HepG2 (cell line): Measurements from ENCODE around the gene TJP3. TPM values are rescaled to one million over a fixed set of nuclear protein-coding genes. Genes with fewer than 3 reads are reported as not detected.

Experiments used
- ATAC-seq: fragments of 200-7000 bp; cut with Tn5 transposase; 3 replicates; pipeline ENCODE4 v1.9.1; 2020; ENCODE audit warnings: mild to moderate bottlenecking, moderate library complexity
- BruUV-seq: library from RNA; stranded (reverse); fragments of 400-500 nt; replicated peaks from 2 replicates; lab custom pipeline; 2021; lab: Mats Ljungman, UMichigan
- CTCF ChIA-PET: fragments of 300-600 bp; formaldehyde crosslinking; extraction: SDS; loops from one replicate; lab custom pipeline; 2021; ENCODE audit warnings: low total read pairs, inconsistent platforms, low intra/inter-chr PET ratio; lab: Yijun Ruan, JAX
- POLR2A ChIA-PET: fragments of 350-600 bp; sonication (Branson Sonifier 250); formaldehyde crosslinking; loops from one replicate; lab custom pipeline; 2020; ENCODE audit warnings: antibody characterized with exemption, inconsistent platforms; lab: Yijun Ruan, JAX
- DNase-seq: peaks from one replicate; pipeline ENCODE4 v3.0.0-alpha.2; 2015; ENCODE audit warnings: low spot score
- FAIRE-seq: peaks from 3 replicates; lab custom pipeline; 2011; peaks lifted over from hg19 to GRCh38; lab: Jason Lieb, UNC
- H2AFZ ChIP-seq: one replicate; pipeline ENCODE4 v1.6.1; 2011; ENCODE audit warnings: low read length, inconsistent platforms
- H3K27ac ChIP-seq: fragments of 300-600 bp; 3 replicates; pipeline ENCODE4 v1.8.0; 2011; ENCODE audit warnings: mixed run types, mild to moderate bottlenecking, mixed read lengths, low read length, inconsistent platforms; ENCODE audit not compliant: insufficient read depth; ENCODE audit errors: extremely low read length
- H3K27me3 ChIP-seq, 2 experiments: fragments of 200-600 bp in 1 of 2; 2 replicates in 1 of 2; 3 replicates in 1 of 2; pipeline versions ENCODE4 v1.6.0 to v1.8.0; 2011; ENCODE audit warnings: low read length in 2 of 2, mild to moderate bottlenecking in 2 of 2, moderate library complexity in 2 of 2, inconsistent platforms in 1 of 2; ENCODE audit not compliant: insufficient read depth in 2 of 2, control insufficient read depth in 1 of 2
- H3K36me3 ChIP-seq, 2 experiments: fragments of 200-600 bp in 1 of 2; replicated peaks in 1 of 2; 2 replicates in 1 of 2; 3 replicates in 1 of 2; pipeline versions ENCODE4 v1.5.1 to v1.8.0; 2011; ENCODE audit warnings: low read length in 2 of 2, inconsistent platforms in 1 of 2; ENCODE audit not compliant: insufficient read depth in 2 of 2, control insufficient read depth in 1 of 2
- H3K4me1 ChIP-seq: 2 replicates; pipeline ENCODE4 v1.5.1; 2012; ENCODE audit warnings: low read length, inconsistent platforms; ENCODE audit not compliant: insufficient read depth
- H3K4me2 ChIP-seq: 2 replicates; pipeline ENCODE4 v1.6.0; 2011; ENCODE audit warnings: low read depth, low read length, inconsistent platforms
- H3K4me3 ChIP-seq, 3 experiments: fragments of 200-600 bp in 1 of 3; sonication (generic), shearing (Covaris generic) in 1 of 3; replicated peaks in 1 of 3; 2 replicates each; pipeline ENCODE4 v1.5.1; 2011 to 2016; ENCODE audit warnings: low read length in 3 of 3, inconsistent platforms in 2 of 3, low read depth in 2 of 3, mild to moderate bottlenecking in 2 of 3, control low read depth in 1 of 3, mixed read lengths in 1 of 3; ENCODE audit not compliant: insufficient read depth in 1 of 3
- H3K79me2 ChIP-seq: one replicate; pipeline ENCODE4 v1.6.1; 2011; ENCODE audit warnings: low read length, inconsistent platforms; ENCODE audit not compliant: insufficient read depth
- H3K9ac ChIP-seq: 2 replicates; pipeline ENCODE4 v1.6.0; 2011; ENCODE audit warnings: mild to moderate bottlenecking, low read depth, low read length, inconsistent platforms; ENCODE audit not compliant: insufficient read depth
- H3K9me3 ChIP-seq: 2 replicates; pipeline ENCODE4 v1.5.1; 2012; ENCODE audit warnings: mild to moderate bottlenecking, low read length
- H4K20me1 ChIP-seq: 2 replicates; pipeline ENCODE4 v1.6.0; 2011; ENCODE audit warnings: inconsistent platforms, mild to moderate bottlenecking, low read length, moderate library complexity; ENCODE audit not compliant: insufficient read depth
- CHD2 ChIP-seq: IDR thresholded peaks from 2 replicates; pipeline ENCODE4 v1.6.1; 2011; ENCODE audit warnings: low read depth, low read length, improper control_type of control experiment
- FOXP1 ChIP-seq, 2 experiments: fragments of 450-650 bp in 1 of 2; IDR thresholded peaks; 2 replicates each; pipeline ENCODE4 v1.6.1; 2017 to 2018; ENCODE audit warnings: antibody characterized with exemption in 1 of 2
- MEF2D ChIP-seq: sonication (generic); formaldehyde crosslinking; IDR thresholded peaks from 2 replicates; pipeline ENCODE4 v1.5.1; 2020; ENCODE audit warnings: mild to moderate bottlenecking, missing genetic modification reagents
- TBX3 ChIP-seq: fragments of 450-650 bp; IDR thresholded peaks from 2 replicates; pipeline ENCODE4 v1.6.1; 2017; ENCODE audit warnings: antibody characterized with exemption, mild to moderate bottlenecking, inconsistent platforms, borderline replicate concordance
- UBTF ChIP-seq: sonication (generic); formaldehyde crosslinking; IDR thresholded peaks from 2 replicates; pipeline ENCODE4 v1.4.0; 2020; ENCODE audit warnings: mild to moderate bottlenecking, missing genetic modification reagents
- ZNF414 ChIP-seq: sonication (generic); formaldehyde crosslinking; IDR thresholded peaks from 2 replicates; pipeline ENCODE4 v1.5.0; 2020; ENCODE audit warnings: missing genetic modification reagents
- ZNF446 ChIP-seq: sonication (generic); formaldehyde crosslinking; IDR thresholded peaks from 2 replicates; pipeline ENCODE4 v1.5.0; 2020; ENCODE audit warnings: mild to moderate bottlenecking, missing genetic modification reagents
- ZNF576 ChIP-seq: sonication (generic); formaldehyde crosslinking; IDR thresholded peaks from 2 replicates; pipeline ENCODE4 v1.4.0; 2020; ENCODE audit warnings: mild to moderate bottlenecking, missing genetic modification reagents
- ZNF790 ChIP-seq: sonication (generic); formaldehyde crosslinking; IDR thresholded peaks from 2 replicates; pipeline ENCODE4 v1.8.0; 2022; ENCODE audit warnings: missing genetic modification reagents, mild to moderate bottlenecking, borderline replicate concordance
- WGBS: methylation state at CpG from one replicate; pipeline ENCODE4 v1.1.6; 2017; ENCODE audit warnings: low lambda C conversion rate; 5-methylcytosine and 5-hydroxymethylcytosine counted together
- in situ Hi-C: cut with HindIII; loops from 2 replicates; pipeline ENCODE4 v1.10.0; 2017; ENCODE audit warnings: low pct_unique_long_range_greater_than_20kb; ENCODE audit not compliant: extremely low pct_ligation_motif_present
- intact Hi-C: fragments of 100-400 bp; cut with micrococcal nuclease; formaldehyde crosslinking; loops from one replicate; pipeline ENCODE4 v1.10.0; 2022; ENCODE audit not compliant: unreplicated experiment
- polyA plus RNA-seq, 8 experiments: library from polyadenylated mRNA; depleted of rRNA in 3 of 8; stranded (reverse) in 7 of 8; unstranded in 1 of 8; fragments of >200 nt; fragmentation: Illumina TruSeq in 4 of 8; extraction: Trizol in 4 of 8; gene quantifications; 2 replicates each; pipeline versions ENCODE4 v1.2.1 to v1.2.3, GENCODE V29; 2011 to 2016; ENCODE audit warnings: low read depth in 4 of 8, missing spikeins in 1 of 8, mixed read lengths in 1 of 8; ENCODE audit not compliant: insufficient read depth in 1 of 8
- total RNA-seq, 5 experiments: library from RNA; depleted of rRNA; stranded (reverse); fragments of >200 nt; fragmentation: Illumina TruSeq; extraction: Trizol; gene quantifications; 2 replicates each; pipeline ENCODE4 v1.2.3, GENCODE V29; 2016; ENCODE audit warnings: low read depth in 1 of 5

TJP3 gene
- total and polyA plus RNA-seq, 2 of the 13 experiments (the other 11 are each of a cell fraction or from before 2014, with no cell fraction given), result 2.3 to 21.5 TPM

- Histone ChIP-seq H3K9me3 (no peaks in the 10 kb centered on the region), H3K27ac (no peak overlapping the region), H3K4me3 (no peak overlapping the region), H4K20me1 (no peaks in the 10 kb centered on the region), H3K79me2 (no peaks in the 10 kb centered on the region), H3K36me3 (no peaks in the 10 kb centered on the region), H3K9ac (no peak overlapping the region), H3K4me1 (no peaks in the 10 kb centered on the region), H3K4me2 (no peak overlapping the region), H2AFZ (no peak overlapping the region), H3K27me3 (peaks cover 4 to 14% of the 10 kb centered on the region in 2 experiments; a peak in 4 of 5 replicates)
- DNase-seq (no peak), FAIRE-seq (no peak), ATAC-seq (no peak)
- TF ChIP-seq ZNF414 (CRISPR knock-in tag) (no peak), TBX3 (no peak), ZNF790 (CRISPR knock-in tag) (no peak), UBTF (CRISPR knock-in tag) (no peak), MEF2D (no peak), CHD2 (no peak), ZNF576 (CRISPR knock-in tag) (no peak), FOXP1 (IDR thresholded peaks at IDR 0.05) (no peak), FOXP1 (CRISPR knock-in tag; IDR thresholded peaks at IDR 0.05) (no peak), ZNF446 (no peak)
- ChIA-PET CTCF (no interaction called here), POLR2A (no interaction called here)
- intact Hi-C loops (no loop called here), in situ Hi-C loops (no loop called here)
- 38% methylated on average over 7 of the region's 7 CpGs for WGBS
- no TSS peak for BruUV-seq
These were observed 82.8 kb downstream of the TJP3 start for GRCh38 chr19:3790941-3791340.
